Karpas-422 (cell line): ENCODE results near the gene HIGD2A. TPM values are rescaled to one million over a fixed set of nuclear protein-coding genes. Genes with fewer than 3 reads are reported as not detected.

Source experiments
- DNase-seq: peaks from one replicate; pipeline ENCODE4 v3.0.0-alpha.2; 2015
- H2AFZ ChIP-seq: fragments of 200-600 bp; sonication (generic); 2 replicates; pipeline ENCODE4 v1.6.1; 2014; ENCODE audit warnings: antibody characterized with exemption, low read length, mixed read lengths
- H3K27ac ChIP-seq: fragments of 200-600 bp; sonication (generic); 2 replicates; pipeline ENCODE4 v1.5.1; 2014; ENCODE audit warnings: mild to moderate bottlenecking, low read length, moderate library complexity
- H3K27me3 ChIP-seq: fragments of 200-600 bp; sonication (generic); 2 replicates; pipeline ENCODE4 v1.6.1; 2014; ENCODE audit warnings: low read length, mixed read lengths
- H3K36me3 ChIP-seq: fragments of 200-600 bp; sonication (generic); 2 replicates; pipeline ENCODE4 v1.6.1; 2014; ENCODE audit warnings: low read length, mixed read lengths; ENCODE audit not compliant: insufficient read depth
- H3K4me1 ChIP-seq: fragments of 200-600 bp; sonication (generic); 2 replicates; pipeline ENCODE4 v1.6.1; 2014; ENCODE audit warnings: mild to moderate bottlenecking, low read length, mixed read lengths
- H3K4me2 ChIP-seq: fragments of 200-600 bp; sonication (generic); 2 replicates; pipeline ENCODE4 v1.6.1; 2014; ENCODE audit warnings: low read length, low read depth, mild to moderate bottlenecking; ENCODE audit not compliant: poor library complexity, severe bottlenecking
- H3K4me3 ChIP-seq: fragments of 200-600 bp; sonication (generic); 2 replicates; pipeline ENCODE4 v1.5.1; 2014; ENCODE audit warnings: mild to moderate bottlenecking, antibody characterized with exemption, low read length, mixed read lengths
- H3K79me2 ChIP-seq: fragments of 200-600 bp; sonication (generic); 2 replicates; pipeline ENCODE4 v1.6.1; 2014; ENCODE audit warnings: mild to moderate bottlenecking, low read length, mixed read lengths
- H3K9ac ChIP-seq: fragments of 200-600 bp; sonication (generic); 2 replicates; pipeline ENCODE4 v1.6.0; 2014; ENCODE audit warnings: low read length
- H3K9me2 ChIP-seq: fragments of 200-600 bp; sonication (generic), shearing (Covaris generic); replicated peaks from 2 replicates; pipeline ENCODE4 v1.6.0; 2014; ENCODE audit warnings: mild to moderate bottlenecking, low read length, moderate library complexity; ENCODE audit not compliant: insufficient read depth
- H3K9me3 ChIP-seq: fragments of 300-700, 200-600 bp; sonication (generic); 2 replicates; pipeline ENCODE4 v1.6.1; 2014; ENCODE audit warnings: low read length, mixed read lengths
- H4K20me1 ChIP-seq: fragments of 200-600 bp; sonication (generic); 2 replicates; pipeline ENCODE4 v1.6.1; 2014; ENCODE audit warnings: mild to moderate bottlenecking, antibody characterized with exemption, low read length, low read depth; ENCODE audit not compliant: insufficient read depth
- total RNA-seq: library from RNA; depleted of rRNA; stranded (reverse); fragments of >200 nt; shearing (Covaris generic); gene quantifications from 2 replicates; pipeline ENCODE4 v1.2.3, GENCODE V29; 2014; ENCODE audit warnings: low replicate concordance

HIGD2A gene
- total RNA-seq, 1 experiment from 2014 or later = 207 TPM

- Histone ChIP-seq H3K9ac (no peak overlapping the region), H3K36me3 (0 out of 2 replicates have a peak, but pooled peaks cover 4% of the 10 kb centered on the region), H3K9me3 (no peaks in the 10 kb centered on the region), H3K4me1 (peaks cover 21% of the 10 kb centered on the region), H2AFZ (no peak overlapping the region), H3K27me3 (no peaks in the 10 kb centered on the region), H3K9me2 (no peaks in the 10 kb centered on the region), H3K79me2 (peaks cover 35% of the 10 kb centered on the region), H3K4me3 (no peak overlapping the region), H4K20me1 (no peaks in the 10 kb centered on the region), H3K4me2 (no peak overlapping the region), H3K27ac (no peak overlapping the region)
- DNase-seq = no peak
Measured at GRCh38 chr5:176413709-176414191, 25.2 kb downstream of the HIGD2A start.

DNA sequence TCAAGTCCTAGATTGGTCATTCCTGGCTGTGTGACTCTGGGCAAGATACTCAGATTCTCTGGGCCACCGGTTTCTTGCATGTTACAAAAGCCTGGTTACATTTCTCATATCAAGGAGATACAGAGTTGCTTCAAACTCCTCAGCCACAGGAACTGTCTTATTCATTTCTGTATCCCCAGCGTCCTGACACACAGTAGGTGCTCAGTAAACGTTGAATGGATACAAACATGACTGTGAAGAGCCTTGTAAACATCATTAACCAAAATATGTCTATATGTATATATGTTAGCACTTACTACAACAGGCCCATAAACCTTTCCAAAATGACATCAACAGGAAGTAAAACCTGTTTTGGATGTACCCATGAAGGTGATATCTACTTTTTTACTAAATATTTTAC, 26.2 kb downstream of the HIGD2A start:
- Histone ChIP-seq H3K27ac (no peak overlapping the region), H4K20me1 (no peaks in the 10 kb centered on the region), H2AFZ (no peak overlapping the region), H3K36me3 (0 out of 2 replicates have a peak, but pooled peaks cover 3% of the 10 kb centered on the region), H3K79me2 (peaks cover 35% of the 10 kb centered on the region), H3K9me3 (no peaks in the 10 kb centered on the region), H3K4me3 (no peak overlapping the region), H3K27me3 (no peaks in the 10 kb centered on the region), H3K9me2 (no peaks in the 10 kb centered on the region), H3K9ac (0 out of 2 replicates have a peak overlapping the region, but pooled peaks have one; percentile 27), H3K4me1 (peaks cover 21% of the 10 kb centered on the region), H3K4me2 (peak overlapping the region; percentile 89)
- no peak for DNase-seq

DNA sequence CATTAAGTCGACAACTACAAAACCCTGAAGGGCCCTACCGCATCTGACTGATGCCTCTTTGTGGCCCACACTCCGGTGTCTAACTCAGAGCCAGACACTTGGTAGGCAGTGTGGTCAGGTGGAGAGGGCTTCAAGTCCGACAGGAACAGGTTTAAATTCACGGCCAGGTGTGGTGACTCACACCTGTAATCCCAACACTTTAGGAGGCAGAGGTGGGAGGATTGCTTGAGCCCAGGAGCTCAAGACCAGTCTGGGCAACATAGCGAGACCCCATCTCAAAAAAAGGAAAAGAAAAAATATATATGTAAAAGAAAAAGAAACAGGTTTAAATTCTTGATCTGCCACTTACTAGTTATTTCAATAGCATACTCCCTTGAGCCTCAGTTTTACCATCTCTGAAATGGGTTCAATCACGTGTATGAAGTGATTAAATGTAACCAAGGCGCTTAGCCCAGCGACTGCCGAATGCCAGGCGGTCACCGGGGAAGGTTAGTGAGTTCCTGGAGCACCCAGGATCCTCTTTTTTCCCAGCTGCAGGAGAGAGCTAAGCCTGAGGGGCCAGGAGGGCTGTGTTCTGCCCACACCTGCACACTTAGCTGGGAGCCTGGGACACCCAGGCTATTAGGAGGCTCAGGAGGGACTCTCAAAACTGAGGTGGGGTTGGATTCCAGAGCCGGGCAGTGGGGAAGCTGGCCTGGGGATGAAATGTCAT, 26.8 kb downstream of the HIGD2A start:
- Histone ChIP-seq H2AFZ (peak overlapping the region; percentile 91; the same call in 1 of the 2 replicates), H3K9me3 (no peaks in the 10 kb centered on the region), H3K4me2 (peak overlapping the region; percentile 89), H3K4me3 (peak overlapping the region; percentile 100), H4K20me1 (no peaks in the 10 kb centered on the region), H3K4me1 (peaks cover 21% of the 10 kb centered on the region), H3K27me3 (no peaks in the 10 kb centered on the region), H3K9ac (peak overlapping the region; percentile 95), H3K36me3 (no peaks in the 10 kb centered on the region), H3K79me2 (peaks cover 35% of the 10 kb centered on the region), H3K27ac (0 out of 2 replicates have a peak overlapping the region, but pooled peaks have one; percentile 42), H3K9me2 (no peaks in the 10 kb centered on the region)
- DNase-seq = peak; percentile 56

GRCh38 chr5:176415952-176416924, 27.7 kb downstream of the HIGD2A start, which contains the start of gene CLTB:
Gene CLTB, minus strand, starts transcription at chr5:176416539. Its CDS starts 176 bp downstream, at chr5:176416363.
- Histone ChIP-seq H3K4me1 (peaks cover 21% of the 10 kb centered on the region), H3K27me3 (no peaks in the 10 kb centered on the region), H3K9me3 (no peaks in the 10 kb centered on the region), H2AFZ (peak within 1 kb of the TSS; percentile 91), H3K9ac (peak within 1 kb of the TSS; percentile 95), H3K4me2 (peak within 1 kb of the TSS; percentile 89), H3K4me3 (peak within 1 kb of the TSS; percentile 100), H3K79me2 (peaks cover 35% of the 10 kb centered on the region), H3K9me2 (no peaks in the 10 kb centered on the region), H3K27ac (0 out of 2 replicates have a peak within 1 kb of the TSS, but pooled peaks have one; percentile 42), H4K20me1 (no peaks in the 10 kb centered on the region), H3K36me3 (no peaks in the 10 kb centered on the region)
- peak; percentile 94 for DNase-seq

- peak overlapping the region; percentile 100 for H3K4me3 ChIP-seq
Measured at GRCh38 chr5:176416965-176417364, 28.4 kb downstream of the HIGD2A start.

GRCh38 chr5:176418251-176418650, 29.7 kb downstream of the HIGD2A start:
- Histone ChIP-seq H3K4me2 (no peak overlapping the region), H3K4me3 (no peak overlapping the region), H3K9me3 (no peaks in the 10 kb centered on the region), H3K9me2 (no peaks in the 10 kb centered on the region), H4K20me1 (no peaks in the 10 kb centered on the region), H3K27me3 (no peaks in the 10 kb centered on the region), H3K4me1 (peaks cover 21% of the 10 kb centered on the region), H3K9ac (no peak overlapping the region), H2AFZ (no peak overlapping the region), H3K36me3 (no peaks in the 10 kb centered on the region), H3K27ac (no peak overlapping the region), H3K79me2 (peaks cover 25% of the 10 kb centered on the region)
- no peak for DNase-seq

More at GRCh38 chr5:176416965-176417364, 28.4 kb downstream of the HIGD2A start:
- H3K27me3 ChIP-seq = no peaks in the 10 kb centered on the region
- H3K4me2 ChIP-seq = peak overlapping the region; percentile 69
- H4K20me1 ChIP-seq = no peaks in the 10 kb centered on the region
- peaks cover 21% of the 10 kb centered on the region for H3K4me1 ChIP-seq
- H3K9ac ChIP-seq = peak overlapping the region; percentile 63
- H3K79me2 ChIP-seq = peaks cover 35% of the 10 kb centered on the region
- no peaks in the 10 kb centered on the region for H3K9me2 ChIP-seq
- H3K36me3 ChIP-seq = no peaks in the 10 kb centered on the region
- DNase-seq = no peak
- H3K9me3 ChIP-seq = no peaks in the 10 kb centered on the region
- H3K27ac ChIP-seq = no peak overlapping the region
- peak overlapping the region; percentile 86 for H2AFZ ChIP-seq

DNA sequence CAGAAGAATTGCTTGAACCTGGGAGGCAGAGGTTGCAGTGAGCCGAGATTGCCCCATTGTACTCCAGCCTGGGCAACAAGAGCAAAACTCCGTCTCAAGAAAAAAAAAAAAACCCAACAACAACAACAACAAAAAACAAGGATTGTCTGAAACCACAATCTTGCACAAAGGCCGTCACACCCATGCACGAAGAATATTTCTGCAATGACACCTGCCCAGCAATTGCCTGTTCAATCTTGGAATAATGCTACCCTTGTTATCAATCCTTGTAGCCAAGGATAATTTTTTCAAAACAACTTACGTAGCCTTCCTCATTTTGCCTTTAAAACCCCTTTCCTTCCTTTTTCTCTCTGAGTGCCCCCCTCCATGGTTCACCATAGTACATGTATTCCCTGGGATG, 31.5 kb downstream of the HIGD2A start:
- Histone ChIP-seq H3K9me2 (no peaks in the 10 kb centered on the region), H2AFZ (no peak overlapping the region), H3K27ac (no peak overlapping the region), H3K4me1 (peaks cover 16% of the 10 kb centered on the region), H3K9ac (no peak overlapping the region), H3K4me2 (no peak overlapping the region), H3K4me3 (no peak overlapping the region), H3K79me2 (peaks cover 11% of the 10 kb centered on the region), H4K20me1 (no peaks in the 10 kb centered on the region), H3K9me3 (no peaks in the 10 kb centered on the region), H3K27me3 (no peaks in the 10 kb centered on the region), H3K36me3 (no peaks in the 10 kb centered on the region)
- no peak for DNase-seq
